Testis (tissue), 2 donors: Measurements from ENCODE around the gene SLC44A1.

ENCODE experiments used
- POLR2A ChIP-seq: fragments of 450-650 bp; IDR thresholded peaks from one replicate; pipeline ENCODE4 v1.6.1; 2017; ENCODE audit warnings: antibody characterized with exemption, mild to moderate bottlenecking, moderate library complexity
- TF ChIP-seq, protein P1 (sequence below), 3 experiments: fragments of 450-650 bp in 2 of 3; fragments of 200-600 bp in 1 of 3; sonication (generic) in 1 of 3; IDR thresholded peaks; one replicate each; pipeline ENCODE4 v1.5.1; 2016 to 2019; ENCODE audit warnings: antibody characterized with exemption in 3 of 3, mild to moderate bottlenecking in 2 of 3, moderate library complexity in 1 of 3

DNA sequence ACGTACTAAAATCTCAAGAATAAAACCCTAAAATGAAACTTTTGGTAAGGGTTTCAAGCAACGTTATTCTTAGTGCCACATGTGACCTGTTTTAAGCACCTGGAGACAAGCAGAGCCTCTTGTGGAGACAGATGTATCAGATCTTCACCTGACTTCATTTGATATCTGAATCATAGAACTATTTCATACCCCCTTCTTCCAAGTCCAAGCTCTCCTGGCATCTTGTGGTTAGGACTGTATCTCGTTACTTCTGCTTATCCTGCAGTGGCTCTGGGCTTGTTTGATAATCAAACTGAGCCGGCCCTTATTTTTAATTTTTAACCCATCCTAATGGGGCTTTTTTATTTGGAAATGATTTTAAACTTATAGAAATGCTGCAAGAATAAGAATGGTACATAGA is 192.3 kb downstream of the SLC44A1 start:
- TF ChIP-seq, protein P1, sequence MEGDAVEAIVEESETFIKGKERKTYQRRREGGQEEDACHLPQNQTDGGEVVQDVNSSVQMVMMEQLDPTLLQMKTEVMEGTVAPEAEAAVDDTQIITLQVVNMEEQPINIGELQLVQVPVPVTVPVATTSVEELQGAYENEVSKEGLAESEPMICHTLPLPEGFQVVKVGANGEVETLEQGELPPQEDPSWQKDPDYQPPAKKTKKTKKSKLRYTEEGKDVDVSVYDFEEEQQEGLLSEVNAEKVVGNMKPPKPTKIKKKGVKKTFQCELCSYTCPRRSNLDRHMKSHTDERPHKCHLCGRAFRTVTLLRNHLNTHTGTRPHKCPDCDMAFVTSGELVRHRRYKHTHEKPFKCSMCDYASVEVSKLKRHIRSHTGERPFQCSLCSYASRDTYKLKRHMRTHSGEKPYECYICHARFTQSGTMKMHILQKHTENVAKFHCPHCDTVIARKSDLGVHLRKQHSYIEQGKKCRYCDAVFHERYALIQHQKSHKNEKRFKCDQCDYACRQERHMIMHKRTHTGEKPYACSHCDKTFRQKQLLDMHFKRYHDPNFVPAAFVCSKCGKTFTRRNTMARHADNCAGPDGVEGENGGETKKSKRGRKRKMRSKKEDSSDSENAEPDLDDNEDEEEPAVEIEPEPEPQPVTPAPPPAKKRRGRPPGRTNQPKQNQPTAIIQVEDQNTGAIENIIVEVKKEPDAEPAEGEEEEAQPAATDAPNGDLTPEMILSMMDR (IDR thresholded peaks at IDR 0.05) = no peak
- no peak for TF ChIP-seq POLR2A
